CD4-positive, alpha-beta T cell (primary cell): ENCODE data around the gene CFAP20DC. TPM values are rescaled to one million over a fixed set of nuclear protein-coding genes. Genes with fewer than 3 reads are reported as not detected.

Experiments used
- ATAC-seq: fragments of 200-7000 bp; cut with Tn5 transposase; one replicate; pipeline ENCODE4 v1.10.0; 2022; ENCODE audit warnings: mild to moderate bottlenecking; ENCODE audit not compliant: poor library complexity
- CTCF ChIA-PET: fragments of 350-600 bp; sonication (Branson Sonifier 250); formaldehyde crosslinking; loops from one replicate; lab custom pipeline; 2021; ENCODE audit warnings: antibody characterized with exemption, inconsistent platforms; lab: Charles Lee
- POLR2A ChIA-PET: fragments of 350-600 bp; sonication (Branson Sonifier 250); formaldehyde crosslinking; loops from one replicate; lab custom pipeline; 2021; ENCODE audit warnings: antibody characterized with exemption, inconsistent platforms; lab: Charles Lee
- DNase-seq, 14 experiments: peaks; one replicate each; pipeline ENCODE4 v3.0.0-alpha.2; 2013 to 2020; ENCODE audit warnings: mixed read lengths in 2 of 14
- H3K27ac ChIP-seq, 2 donors: one replicate each; pipeline versions ENCODE4 v1.5.1 to v1.7.0; 2013; ENCODE audit warnings: low read length in 2 of 2, low read depth in 1 of 2, mild to moderate bottlenecking in 1 of 2
- H3K27me3 ChIP-seq, 2 experiments: 1 replicate in 1 of 2; 2 replicates in 1 of 2; pipeline versions ENCODE4 v1.6.1 to v1.7.0; 2013; ENCODE audit warnings: low read length in 2 of 2, control low read depth in 1 of 2, mild to moderate bottlenecking in 1 of 2, moderate library complexity in 1 of 2; ENCODE audit not compliant: insufficient read depth in 2 of 2, control insufficient read depth in 1 of 2
- H3K36me3 ChIP-seq: one replicate; pipeline ENCODE4 v1.6.1; 2013; ENCODE audit warnings: low read length, control low read depth; ENCODE audit not compliant: insufficient read depth
- H3K4me1 ChIP-seq: one replicate; pipeline ENCODE4 v1.6.1; 2013; ENCODE audit warnings: low read length, control low read depth; ENCODE audit not compliant: insufficient read depth
- H3K4me3 ChIP-seq: one replicate; pipeline ENCODE4 v1.5.1; 2013; ENCODE audit warnings: mild to moderate bottlenecking, low read length, moderate library complexity
- H3K9me3 ChIP-seq, 2 experiments: 1 replicate in 1 of 2; 2 replicates in 1 of 2; pipeline versions ENCODE4 v1.6.1 to v1.7.0; 2013; ENCODE audit warnings: low read length in 2 of 2, mild to moderate bottlenecking in 2 of 2, control low read depth in 1 of 2, moderate library complexity in 1 of 2; ENCODE audit not compliant: control insufficient read depth in 1 of 2, insufficient read depth in 1 of 2
- H3K27ac Mint-ChIP-seq: one replicate; pipeline ENCODE4 v1.8.0; 2020; ENCODE audit warnings: mixed read lengths
- H3K27me3 Mint-ChIP-seq: one replicate; pipeline ENCODE4 v1.8.0; 2021; ENCODE audit warnings: mixed read lengths
- H3K36me3 Mint-ChIP-seq: one replicate; pipeline ENCODE4 v1.8.0; 2021; ENCODE audit warnings: low read depth, mixed read lengths
- H3K4me1 Mint-ChIP-seq: one replicate; pipeline ENCODE4 v1.8.0; 2021; ENCODE audit warnings: low read depth, mixed read lengths
- H3K4me3 Mint-ChIP-seq: one replicate; pipeline ENCODE4 v1.8.0; 2020; ENCODE audit warnings: mild to moderate bottlenecking, mixed read lengths
- H3K9me3 Mint-ChIP-seq: one replicate; pipeline ENCODE4 v1.8.0; 2020; ENCODE audit warnings: mixed read lengths
- intact Hi-C, 2 experiments: fragments of 100-400 bp; cut with DNase I in 1 of 2; cut with micrococcal nuclease in 1 of 2; formaldehyde crosslinking; loops; one replicate each; pipeline versions ENCODE4 v1.15.1 to v1.9.0; 2023 to 2025; cut with DNase I, micrococcal nuclease
- total RNA-seq, 174 experiments: library from RNA in 2 of 174; stranded (reverse) in 2 of 174; gene quantifications; one replicate each; pipeline ENCODE4 v1.2.3 and lab custom pipeline; 2021 to 2026
- TF ChIP-seq, protein P1 (sequence below): fragments of 200-600 bp; IDR thresholded peaks from one replicate; pipeline ENCODE4 v1.8.0; 2022; ENCODE audit warnings: antibody characterized with exemption, mild to moderate bottlenecking

The CFAP20DC gene
- total RNA-seq, 2 experiments from 2014 or later = 0.11 to 0.20 TPM

- Histone ChIP-seq H3K4me3 (no peak overlapping the region), H3K9me3 (peaks cover 0 to 11% of the 10 kb centered on the region in 2 experiments), H3K36me3 (no peaks in the 10 kb centered on the region), H3K27ac (no peak overlapping the region), H3K27me3 (no peaks in the 10 kb centered on the region), H3K4me1 (no peaks in the 10 kb centered on the region)
- ChIA-PET CTCF (no interaction called here), POLR2A (no interaction called here)
- ATAC-seq (no peak), DNase-seq (no peak)
- Mint-ChIP-seq H3K4me3 (no peak overlapping the region), H3K27me3 (no peaks in the 10 kb centered on the region), H3K4me1 (no peaks in the 10 kb centered on the region), H3K9me3 (no peaks in the 10 kb centered on the region), H3K36me3 (no peaks in the 10 kb centered on the region), H3K27ac (no peak overlapping the region)
- intact Hi-C loops = no loop called here
- TF ChIP-seq, protein P1, sequence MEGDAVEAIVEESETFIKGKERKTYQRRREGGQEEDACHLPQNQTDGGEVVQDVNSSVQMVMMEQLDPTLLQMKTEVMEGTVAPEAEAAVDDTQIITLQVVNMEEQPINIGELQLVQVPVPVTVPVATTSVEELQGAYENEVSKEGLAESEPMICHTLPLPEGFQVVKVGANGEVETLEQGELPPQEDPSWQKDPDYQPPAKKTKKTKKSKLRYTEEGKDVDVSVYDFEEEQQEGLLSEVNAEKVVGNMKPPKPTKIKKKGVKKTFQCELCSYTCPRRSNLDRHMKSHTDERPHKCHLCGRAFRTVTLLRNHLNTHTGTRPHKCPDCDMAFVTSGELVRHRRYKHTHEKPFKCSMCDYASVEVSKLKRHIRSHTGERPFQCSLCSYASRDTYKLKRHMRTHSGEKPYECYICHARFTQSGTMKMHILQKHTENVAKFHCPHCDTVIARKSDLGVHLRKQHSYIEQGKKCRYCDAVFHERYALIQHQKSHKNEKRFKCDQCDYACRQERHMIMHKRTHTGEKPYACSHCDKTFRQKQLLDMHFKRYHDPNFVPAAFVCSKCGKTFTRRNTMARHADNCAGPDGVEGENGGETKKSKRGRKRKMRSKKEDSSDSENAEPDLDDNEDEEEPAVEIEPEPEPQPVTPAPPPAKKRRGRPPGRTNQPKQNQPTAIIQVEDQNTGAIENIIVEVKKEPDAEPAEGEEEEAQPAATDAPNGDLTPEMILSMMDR = no peak
These were observed 111.8 kb downstream of the CFAP20DC start for GRCh38 chr3:58938057-58938456.

DNA sequence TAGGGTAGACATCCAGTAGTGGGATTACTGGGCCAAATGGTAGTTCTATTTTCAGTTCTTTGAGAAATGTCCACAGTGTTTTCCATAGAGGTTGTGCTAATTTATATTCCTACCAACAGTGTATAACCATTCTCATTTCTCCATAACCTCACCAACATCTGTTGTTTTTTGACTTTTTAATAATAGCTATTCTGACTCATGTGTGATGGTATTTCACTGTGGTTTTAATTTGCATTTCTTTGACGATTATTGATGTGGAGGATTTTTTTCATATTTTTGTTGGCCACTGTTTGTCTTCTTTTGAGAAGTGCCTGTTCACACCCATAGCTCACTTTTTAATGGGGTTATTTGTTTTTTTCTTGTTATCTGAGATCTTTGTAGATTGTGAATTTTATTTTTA is 125.2 kb downstream of the CFAP20DC start:
- ATAC-seq (no peak), DNase-seq (no peak)
- TF ChIP-seq, protein P1 = no peak
- Histone ChIP-seq H3K4me1 (no peaks in the 10 kb centered on the region), H3K4me3 (no peak overlapping the region), H3K36me3 (no peaks in the 10 kb centered on the region), H3K27me3 (no peaks in the 10 kb centered on the region), H3K27ac (no peak overlapping the region), H3K9me3 (no peaks in the 10 kb centered on the region)
- H3K4me1 Mint-ChIP-seq = no peaks in the 10 kb centered on the region
- ChIA-PET POLR2A (no interaction called here), CTCF (no interaction called here)
- peaks cover 5% of the 10 kb centered on the region for H3K27me3 Mint-ChIP-seq
- no peaks in the 10 kb centered on the region for H3K36me3 Mint-ChIP-seq
- no peak overlapping the region for H3K27ac Mint-ChIP-seq
- intact Hi-C loops = no loop called here
- no peak overlapping the region for H3K4me3 Mint-ChIP-seq
- no peaks in the 10 kb centered on the region for H3K9me3 Mint-ChIP-seq

GRCh38 chr3:58900386-58900785 is 149.4 kb downstream of the CFAP20DC start:
- ATAC-seq = no peak
- Histone ChIP-seq H3K36me3 (no peaks in the 10 kb centered on the region), H3K27me3 (no peaks in the 10 kb centered on the region), H3K4me1 (peaks cover 9% of the 10 kb centered on the region), H3K9me3 (no peaks in the 10 kb centered on the region), H3K4me3 (no peak overlapping the region), H3K27ac (no peak overlapping the region)
- POLR2A ChIA-PET = no interaction called here
- Mint-ChIP-seq H3K4me1 (peaks cover 10% of the 10 kb centered on the region), H3K9me3 (peaks cover 6% of the 10 kb centered on the region), H3K4me3 (no peak overlapping the region), H3K27ac (no peak overlapping the region), H3K36me3 (no peaks in the 10 kb centered on the region), H3K27me3 (no peaks in the 10 kb centered on the region)
- TF ChIP-seq, protein P1 = no peak
- intact Hi-C loops = no loop called here
- DNase-seq = no peak
- CTCF ChIA-PET = no interaction called here
